Measurements from ENCODE around the gene KRI1. TPM values are rescaled to one million over a fixed set of nuclear protein-coding genes. Genes with fewer than 3 reads are reported as not detected.
A peak's percentile ranks its signal among the peaks of the same experiment; 100 is the strongest.

The KRI1 gene
- total RNA-seq, 1 donor from 2014 or later: 11.2 TPM

DNA sequence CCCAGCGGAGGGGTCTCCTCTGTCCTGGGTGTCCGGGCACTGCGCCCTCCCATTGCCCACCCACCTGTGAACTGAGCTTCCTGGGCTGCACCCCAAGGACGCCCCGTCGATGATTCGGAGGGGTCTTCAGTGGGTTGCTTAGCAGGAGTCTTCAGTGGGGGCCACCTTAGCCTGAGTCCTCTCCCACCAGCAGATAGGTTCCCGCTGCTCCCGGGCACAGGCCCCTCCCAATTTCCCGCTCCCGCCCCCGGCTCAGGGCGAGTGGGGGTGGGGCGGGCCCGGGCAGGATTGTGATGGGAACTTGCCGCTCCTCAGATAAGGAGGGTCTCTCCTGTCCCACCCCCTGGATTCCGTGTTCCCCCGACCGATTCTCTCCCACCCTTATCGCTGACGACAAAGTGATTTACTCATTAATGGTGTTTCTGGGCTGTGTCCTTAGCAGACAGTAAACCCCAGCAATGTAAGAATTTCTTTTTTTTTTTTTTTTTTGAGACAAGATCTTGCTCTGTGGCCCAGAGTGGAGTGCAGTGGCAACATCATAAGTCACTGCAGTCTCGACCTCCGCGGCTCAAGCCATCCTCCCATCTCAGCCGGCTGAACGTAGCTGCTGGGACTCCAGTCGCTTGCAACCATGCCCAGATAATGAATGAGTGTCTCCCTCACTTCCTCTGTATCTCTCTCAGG lies 47.9 kb downstream of the KRI1 start:
- no peak for DNase-seq

- no peak for DNase-seq
Observed at GRCh38 chr19:10517361-10517759, 48.5 kb downstream of the KRI1 start, which contains the start of gene S1PR5. S1PR5 (minus strand) TSS chr19:10517447; CDS start chr19:10515011, 2,436 bp downstream.

DNA sequence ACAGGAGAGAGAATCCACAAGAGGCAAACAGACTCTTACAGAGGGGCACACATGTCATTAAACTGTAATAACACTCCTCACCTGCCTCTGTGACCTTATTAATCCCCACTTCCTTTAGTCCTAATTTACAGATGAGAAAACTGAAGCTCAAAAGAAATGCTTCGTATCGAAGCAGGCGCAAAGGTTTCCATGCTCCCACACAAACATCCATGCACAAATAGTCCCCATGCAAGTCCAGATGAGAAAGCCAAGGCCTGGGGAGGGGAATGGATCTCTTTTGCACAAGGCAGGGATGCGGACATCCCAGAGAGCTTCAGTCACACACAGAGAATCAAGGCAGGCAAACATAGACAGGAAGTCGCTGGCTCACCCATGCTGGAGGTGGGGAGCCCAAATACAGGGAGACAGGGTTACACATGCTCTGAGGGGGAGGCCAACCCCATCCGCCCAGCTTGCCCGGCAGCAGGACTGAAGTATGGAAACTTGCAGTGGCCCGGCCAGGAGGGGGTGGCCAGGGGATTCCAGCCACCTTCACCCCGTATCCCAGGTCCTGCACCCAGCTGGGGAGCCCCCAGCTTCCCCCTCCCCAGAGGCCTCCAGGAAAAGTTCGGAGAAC lies 49.0 kb downstream of the KRI1 start:
- DNase-seq: no peak

DNA sequence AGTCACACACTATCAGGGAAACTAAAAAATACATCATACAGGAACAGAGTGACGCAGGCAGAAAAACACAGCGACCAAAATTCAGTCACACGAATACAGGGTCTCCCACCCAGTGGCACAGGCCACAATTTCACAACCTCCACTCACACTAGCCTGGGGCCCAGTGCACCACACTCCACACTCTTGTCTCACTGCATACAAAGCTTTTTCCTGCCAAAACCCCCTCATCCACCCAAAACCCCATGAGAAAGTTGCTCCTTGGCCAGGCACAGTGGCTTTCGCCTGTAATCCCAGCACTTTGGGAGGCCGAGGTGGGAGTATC lies 49.8 kb downstream of the KRI1 start:
- no peak for DNase-seq

- DNase-seq: peak; percentile 32
Observed at GRCh38 chr19:10514211-10515145, 51.3 kb downstream of the KRI1 start.

DNA sequence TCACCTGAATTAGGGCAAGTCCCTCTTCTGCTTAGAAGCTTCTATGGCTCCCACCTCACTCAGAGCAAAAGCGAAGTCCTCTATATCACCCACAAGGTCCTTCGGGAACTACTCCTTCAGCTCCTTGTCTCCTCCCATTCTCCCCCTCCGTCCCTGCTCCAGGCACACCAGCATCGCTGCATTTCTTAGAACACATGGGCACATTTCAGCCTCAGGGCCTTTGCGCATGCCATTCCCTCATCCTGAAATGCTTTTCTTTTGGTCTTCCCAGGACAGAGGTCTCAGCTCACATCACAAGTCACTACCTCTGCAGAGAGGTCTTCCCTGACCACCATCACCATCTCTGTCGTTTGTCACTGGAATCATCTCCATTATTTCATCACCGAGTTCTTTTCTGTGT lies 52.6 kb downstream of the KRI1 start:
- DNase-seq: no peak

DNA sequence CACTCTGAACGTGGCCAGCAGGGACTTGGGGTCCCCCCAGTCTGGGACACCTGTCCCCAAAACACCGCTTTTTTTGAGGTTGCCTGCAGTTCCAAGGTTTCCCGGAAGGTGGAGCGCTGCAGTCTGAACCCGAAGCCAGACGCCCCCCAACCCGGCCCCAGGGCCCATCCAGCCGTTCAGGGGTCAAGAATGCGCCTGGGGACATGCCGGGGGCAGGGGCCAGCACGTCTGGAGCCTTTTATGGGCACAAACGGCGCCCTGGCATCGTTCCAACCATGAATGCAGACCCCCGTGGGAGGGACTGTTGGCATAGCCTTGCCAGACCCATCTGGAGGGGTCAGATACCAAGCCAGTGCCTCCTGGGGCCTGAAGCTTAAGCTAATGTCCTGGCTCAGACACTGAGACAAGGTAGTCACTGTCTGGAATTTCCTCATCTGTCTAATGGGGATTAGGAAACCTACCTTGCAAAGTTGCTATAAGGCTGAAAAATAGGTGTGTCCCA lies 55.5 kb downstream of the KRI1 start:
- peak; percentile 26 for DNase-seq

GRCh38 chr19:10508707-10509106 lies 57.1 kb downstream of the KRI1 start:
- no peak for DNase-seq

DNA sequence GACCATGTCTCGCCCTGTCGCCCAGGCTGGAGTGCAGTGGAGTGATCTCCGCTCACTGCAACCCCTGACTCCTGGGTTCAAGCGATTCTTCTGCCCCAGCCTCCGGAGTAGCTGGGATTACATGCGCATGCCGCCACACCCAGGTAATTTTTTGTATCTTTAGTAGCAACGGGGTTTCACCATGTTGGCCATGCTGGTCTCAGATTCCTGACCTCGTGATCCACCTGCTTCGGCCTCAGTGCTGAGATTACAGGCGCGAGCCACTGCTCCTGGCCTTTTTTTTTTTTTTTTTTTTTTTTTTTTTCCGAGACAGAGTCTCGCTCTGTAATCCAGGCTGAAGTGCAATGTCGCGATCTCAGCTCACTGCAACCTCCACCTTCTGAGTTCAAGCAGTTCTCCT lies 57.8 kb downstream of the KRI1 start:
- no peak for DNase-seq

- DNase-seq: peak; percentile 85
Observed at GRCh38 chr19:10505583-10506229, 60.1 kb downstream of the KRI1 start.

Other genes with a start within 250 kb of the KRI1 start
- gene FDX2, start 250.0 kb downstream of the KRI1 start, total RNA-seq: 18.7 and 25.4 TPM in 2 replicates
- 13.3 and 30.9 TPM in 2 replicates for gene RAVER1, start 232.5 kb downstream of the KRI1 start, total RNA-seq
- gene ICAM3, start 226.4 kb downstream of the KRI1 start, total RNA-seq: 7.2 and 9.4 TPM in 2 replicates
- gene TYK2, start 185.4 kb downstream of the KRI1 start, total RNA-seq: 95.6 and 110 TPM in 2 replicates
- gene CDC37, start 162.5 kb downstream of the KRI1 start, total RNA-seq: 367 and 370 TPM in 2 replicates
- 2.2 and 5.3 TPM in 2 replicates for gene PDE4A, start 145.5 kb downstream of the KRI1 start, total RNA-seq
- gene KEAP1, start 62.7 kb downstream of the KRI1 start, total RNA-seq: 125 and 147 TPM in 2 replicates
- under 0.01 TPM in 1 of 2 replicates, not detected in the other for gene S1PR5, start 48.6 kb downstream of the KRI1 start, total RNA-seq
- 9.5 and 12.6 TPM in 2 replicates for gene ATG4D, start 22.1 kb downstream of the KRI1 start, total RNA-seq
- 4.6 and 7.6 TPM in 2 replicates for gene CDKN2D, start 3.0 kb upstream of the KRI1 start, total RNA-seq
- 0.17 TPM in 1 of 2 replicates, not detected in the other for gene AP1M2, start 21.3 kb upstream of the KRI1 start, total RNA-seq
- 67.7 and 132 TPM in 2 replicates for gene SLC44A2, start 59.5 kb upstream of the KRI1 start, total RNA-seq
- 85.8 and 190 TPM in 2 replicates for gene ILF3, start 88.3 kb upstream of the KRI1 start, total RNA-seq
- 23.1 and 26.4 TPM in 2 replicates for gene QTRT1, start 135.4 kb upstream of the KRI1 start, total RNA-seq
- gene DNM2, start 152.1 kb upstream of the KRI1 start, total RNA-seq: 118 and 185 TPM in 2 replicates